Measurements from ENCODE around the gene HAS3. TPM values are rescaled to one million over a fixed set of nuclear protein-coding genes. Genes with fewer than 3 reads are reported as not detected.

The HAS3 gene
- polyA plus RNA-seq, 1 donor (not counting 4 experiments of a cell fraction or from before 2014, with no cell fraction given) = 132 TPM

DNA sequence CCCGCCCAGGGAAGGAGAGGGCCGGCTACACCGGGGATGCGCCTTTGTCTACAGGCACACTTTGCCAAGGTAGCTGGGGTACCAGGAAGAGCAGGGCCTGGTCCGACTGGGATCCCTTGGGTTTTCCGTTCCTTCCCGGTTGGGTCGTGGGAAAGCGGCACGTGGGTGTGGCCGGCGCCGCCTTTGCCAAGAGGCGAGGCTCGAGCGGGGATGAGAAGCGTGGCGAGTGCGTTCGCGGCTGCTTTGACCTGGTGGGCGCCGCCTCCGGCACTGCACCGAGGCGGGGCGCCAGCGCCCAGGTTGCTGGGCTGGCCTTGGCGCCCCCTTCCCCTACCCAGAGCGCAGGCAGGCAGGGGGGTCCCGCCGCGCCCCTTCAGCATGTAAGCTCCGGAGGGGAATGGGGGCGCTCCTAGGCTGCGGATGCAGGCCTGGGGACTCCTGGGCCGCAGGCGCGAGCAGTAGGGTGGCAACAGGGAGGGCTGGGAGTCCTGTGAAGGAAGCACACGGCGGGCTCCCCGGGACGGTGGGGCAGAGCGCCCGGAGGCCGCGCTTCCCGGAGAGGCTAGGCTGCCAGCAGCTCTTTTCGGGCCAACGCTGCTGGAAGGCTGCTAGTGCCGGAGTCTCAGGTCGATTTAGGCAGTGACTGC, 2.0 kb downstream of the HAS3 start:
- H3K9me3 ChIP-seq (ENCODE audit: control insufficient read depth, low read depth, low read length) = no peaks in the 10 kb centered on the region
- TF ChIP-seq, protein P1, sequence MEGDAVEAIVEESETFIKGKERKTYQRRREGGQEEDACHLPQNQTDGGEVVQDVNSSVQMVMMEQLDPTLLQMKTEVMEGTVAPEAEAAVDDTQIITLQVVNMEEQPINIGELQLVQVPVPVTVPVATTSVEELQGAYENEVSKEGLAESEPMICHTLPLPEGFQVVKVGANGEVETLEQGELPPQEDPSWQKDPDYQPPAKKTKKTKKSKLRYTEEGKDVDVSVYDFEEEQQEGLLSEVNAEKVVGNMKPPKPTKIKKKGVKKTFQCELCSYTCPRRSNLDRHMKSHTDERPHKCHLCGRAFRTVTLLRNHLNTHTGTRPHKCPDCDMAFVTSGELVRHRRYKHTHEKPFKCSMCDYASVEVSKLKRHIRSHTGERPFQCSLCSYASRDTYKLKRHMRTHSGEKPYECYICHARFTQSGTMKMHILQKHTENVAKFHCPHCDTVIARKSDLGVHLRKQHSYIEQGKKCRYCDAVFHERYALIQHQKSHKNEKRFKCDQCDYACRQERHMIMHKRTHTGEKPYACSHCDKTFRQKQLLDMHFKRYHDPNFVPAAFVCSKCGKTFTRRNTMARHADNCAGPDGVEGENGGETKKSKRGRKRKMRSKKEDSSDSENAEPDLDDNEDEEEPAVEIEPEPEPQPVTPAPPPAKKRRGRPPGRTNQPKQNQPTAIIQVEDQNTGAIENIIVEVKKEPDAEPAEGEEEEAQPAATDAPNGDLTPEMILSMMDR (optimal IDR thresholded peaks at IDR 0.05 in 1 of 3, IDR thresholded peaks at IDR 0.05 in 1 of 3, conservative IDR thresholded peaks at IDR 0.05 in 1 of 3; ENCODE audit: extremely low read depth in 1 of 3, insufficient read depth in 2 of 3, low read length in 3 of 3) = peak in 1 of 3 experiments; percentile 6
- TF ChIP-seq EZH2 (IDR thresholded peaks at IDR 0.05; ENCODE audit: low read length) = no peak
- H3K27me3 ChIP-seq (ENCODE audit: control insufficient read depth, extremely low read depth, insufficient read depth, low read length) = no peaks in the 10 kb centered on the region
- H3K36me3 ChIP-seq (ENCODE audit: control insufficient read depth in 2 of 2, extremely low read depth in 1 of 2, insufficient read depth in 2 of 2, low read length in 2 of 2) = peaks cover 29 to 30% of the 10 kb centered on the region in 2 experiments
- DNase-seq (ENCODE audit: low read depth, low spot score) (no peak), FAIRE-seq (no peak)
- peaks cover 36% of the 10 kb centered on the region for H3K4me1 ChIP-seq (ENCODE audit: control insufficient read depth, extremely low read depth, insufficient read depth, low read length)
- H3K4me3 ChIP-seq (ENCODE audit: control insufficient read depth in 2 of 3, extremely low read depth in 1 of 3, insufficient read depth in 2 of 3, low read depth in 1 of 3, low read length in 3 of 3) = peak overlapping the region; percentile 82 to 97 (median 86)
- peak overlapping the region; percentile 60 for H3K27ac ChIP-seq (ENCODE audit: control insufficient read depth, insufficient read depth, low read length)
- peak overlapping the region; percentile 83 for H3K9ac ChIP-seq (ENCODE audit: control insufficient read depth, extremely low read depth, insufficient read depth, low read length)
- H4K20me1 ChIP-seq (ENCODE audit: control insufficient read depth, extremely low read depth, insufficient read depth, low read length) = peaks cover 20% of the 10 kb centered on the region
- H3K79me2 ChIP-seq (ENCODE audit: control insufficient read depth, insufficient read depth, low read length) = peaks cover 60% of the 10 kb centered on the region
- peak overlapping the region; percentile 88 for H3K4me2 ChIP-seq (ENCODE audit: control insufficient read depth, extremely low read depth, insufficient read depth, low read depth, low read length)
- dilution Hi-C loops (cut with MboI; ENCODE audit: extremely low pct_ligation_motif_present, low sequenced_read_pairs) = no loop called here
- no peak overlapping the region for H2AFZ ChIP-seq (ENCODE audit: control insufficient read depth, low read length)
- peaks cover 3% of the 10 kb centered on the region for H3K9me1 ChIP-seq (ENCODE audit: control insufficient read depth, extremely low read depth, insufficient read depth, low read length)

- Histone ChIP-seq H3K27ac (ENCODE audit: control insufficient read depth, insufficient read depth, low read length) (peak overlapping the region; percentile 60), H3K27me3 (ENCODE audit: control insufficient read depth, extremely low read depth, insufficient read depth, low read length) (no peaks in the 10 kb centered on the region), H2AFZ (ENCODE audit: control insufficient read depth, low read length) (no peak overlapping the region), H4K20me1 (ENCODE audit: control insufficient read depth, extremely low read depth, insufficient read depth, low read length) (peaks cover 25% of the 10 kb centered on the region), H3K9me1 (ENCODE audit: control insufficient read depth, extremely low read depth, insufficient read depth, low read length) (peaks cover 3% of the 10 kb centered on the region), H3K4me2 (ENCODE audit: control insufficient read depth, extremely low read depth, insufficient read depth, low read depth, low read length) (peak overlapping the region; percentile 88), H3K9ac (ENCODE audit: control insufficient read depth, extremely low read depth, insufficient read depth, low read length) (peak overlapping the region; percentile 83), H3K4me1 (ENCODE audit: control insufficient read depth, extremely low read depth, insufficient read depth, low read length) (peaks cover 29% of the 10 kb centered on the region), H3K9me3 (ENCODE audit: control insufficient read depth, low read depth, low read length) (no peaks in the 10 kb centered on the region), H3K36me3 (ENCODE audit: control insufficient read depth in 2 of 2, extremely low read depth in 1 of 2, insufficient read depth in 2 of 2, low read length in 2 of 2) (peaks cover 35 to 37% of the 10 kb centered on the region in 2 experiments), H3K79me2 (ENCODE audit: control insufficient read depth, insufficient read depth, low read length) (peaks cover 67% of the 10 kb centered on the region), H3K4me3 (ENCODE audit: control insufficient read depth in 2 of 3, extremely low read depth in 1 of 3, insufficient read depth in 2 of 3, low read depth in 1 of 3, low read length in 3 of 3) (peak overlapping the region; percentile 82 to 97 (median 86))
- TF ChIP-seq, protein P1 (optimal IDR thresholded peaks at IDR 0.05 in 1 of 3, IDR thresholded peaks at IDR 0.05 in 1 of 3, conservative IDR thresholded peaks at IDR 0.05 in 1 of 3; ENCODE audit: extremely low read depth in 1 of 3, insufficient read depth in 2 of 3, low read length in 3 of 3) = no peak
- TF ChIP-seq EZH2 (IDR thresholded peaks at IDR 0.05; ENCODE audit: low read length) = no peak
- dilution Hi-C loops (cut with MboI; ENCODE audit: extremely low pct_ligation_motif_present, low sequenced_read_pairs) = no loop called here
- peak; percentile 41 for FAIRE-seq
- DNase-seq (ENCODE audit: low read depth, low spot score) = no peak
Measured at GRCh38 chr16:69108064-69108904, 2.8 kb downstream of the HAS3 start.
